Measurements from ENCODE around the gene ENTPD8. TPM values are rescaled to one million over a fixed set of nuclear protein-coding genes. Genes with fewer than 3 reads are reported as not detected.

Gene ENTPD8
- total RNA-seq, 6 donors from 2014 or later = 0.15 to 0.17 TPM; not detected in 4

- Histone ChIP-seq H3K36me3 (peaks cover 0 to 4% (median 0%) of the 10 kb centered on the region in 4 donors), H3K4me1 (peaks cover 10 to 38% (median 27%) of the 10 kb centered on the region in 4 donors), H3K4me3 (no peak overlapping the region), H3K9me3 (no peaks in the 10 kb centered on the region), H3K27me3 (no peaks in the 10 kb centered on the region), H3K27ac (peak overlapping the region in 1 of 4 donors; percentile 16)
- TF ChIP-seq POLR2AphosphoS5 (IDR thresholded peaks at IDR 0.05) = no peak
- TF ChIP-seq CTCF (IDR thresholded peaks at IDR 0.05) = no peak
- TF ChIP-seq EP300 (IDR thresholded peaks at IDR 0.05) = no peak
- TF ChIP-seq POLR2A (IDR thresholded peaks at IDR 0.05) = no peak
- WGBS, 2 donors = 92 to 94% methylated on average over 26 of the region's 26 CpGs
- no peak for ATAC-seq (ENCODE audit: low FRiP score in 2 of 2)
- peak; percentile 15 to 60 for DNase-seq
Observed at GRCh38 chr9:137385061-137385655, 56.0 kb downstream of the ENTPD8 start.

Other genes starting within 250 kb of the ENTPD8 start
- gene TPRN, start 240.6 kb downstream of the ENTPD8 start, total RNA-seq = 10 to 100 TPM; 18.9 to 33.1 (median 27.1) TPM
- 10 to 100 TPM; 17.8 to 35.5 (median 31.1) TPM for gene TMEM203, start 235.7 kb downstream of the ENTPD8 start, total RNA-seq
- gene NDOR1, start 235.7 kb downstream of the ENTPD8 start, total RNA-seq = 10 to 100 TPM in 4 of 6 donors, 1 to 10 TPM in 2; 7.7 to 54.5 (median 18.5) TPM
- gene RNF208, start 219.1 kb downstream of the ENTPD8 start, total RNA-seq = 10 to 100 TPM in 1 of 6 donors, 1 to 10 TPM in 5; 2.3 to 12.6 (median 4.5) TPM
- gene CYSRT1, start 216.2 kb downstream of the ENTPD8 start, total RNA-seq = 1 to 10 TPM in 2 of 6 donors, under 1 TPM in 3, not detected in 1; 0.20 to 2.0 (median 0.97) TPM
- under 1 TPM in 3 of 6 donors, not detected in 3; 0.46 to 0.59 (median 0.57) TPM for gene RNF224, start 213.9 kb downstream of the ENTPD8 start, total RNA-seq
- under 1 TPM in 2 of 6 donors, not detected in 4; 0.10 to 0.17 TPM for gene SLC34A3, start 210.5 kb downstream of the ENTPD8 start, total RNA-seq
- gene TUBB4B, start 200.1 kb downstream of the ENTPD8 start, total RNA-seq = 100 to 1,000 TPM; 120 to 539 (median 227) TPM
- under 1 TPM in 1 of 6 donors, not detected in 5; 0.23 TPM for gene STPG3, start 190.1 kb downstream of the ENTPD8 start, total RNA-seq
- 10 to 100 TPM; 31.8 to 55.6 (median 49.8) TPM for gene NELFB, start 186.0 kb downstream of the ENTPD8 start, total RNA-seq
- gene TOR4A, start 163.6 kb downstream of the ENTPD8 start, total RNA-seq = 10 to 100 TPM; 31.5 to 62.6 (median 39.2) TPM
- gene NRARP, start 139.1 kb downstream of the ENTPD8 start, total RNA-seq = 10 to 100 TPM in 3 of 6 donors, 1 to 10 TPM in 3; 3.1 to 26.9 (median 9.5) TPM
- gene EXD3, start 18.2 kb downstream of the ENTPD8 start, total RNA-seq = 100 to 1,000 TPM in 1 of 6 donors, 10 to 100 TPM in 5; 12.3 to 118 (median 24.8) TPM
- gene NOXA1, start 18.0 kb downstream of the ENTPD8 start, total RNA-seq = 10 to 100 TPM in 3 of 6 donors, 1 to 10 TPM in 3; 3.3 to 34.6 (median 11.7) TPM
- gene NSMF, start 18.0 kb upstream of the ENTPD8 start, total RNA-seq = 10 to 100 TPM; 20.4 to 57.6 (median 25.9) TPM
- 100 to 1,000 TPM in 1 of 6 donors, 10 to 100 TPM in 2, 1 to 10 TPM in 3; 6.0 to 104 (median 14.0) TPM for gene PNPLA7, start 109.0 kb upstream of the ENTPD8 start, total RNA-seq
- gene MRPL41, start 110.5 kb upstream of the ENTPD8 start, total RNA-seq = 100 to 1,000 TPM in 2 of 6 donors, 10 to 100 TPM in 4; 36.5 to 172 (median 62.1) TPM
- gene DPH7, start 137.6 kb upstream of the ENTPD8 start, total RNA-seq = 100 to 1,000 TPM in 1 of 6 donors, 10 to 100 TPM in 5; 25.5 to 115 (median 42.4) TPM
- gene ZMYND19, start 149.2 kb upstream of the ENTPD8 start, total RNA-seq = 10 to 100 TPM; 10.2 to 28.3 (median 20.9) TPM
- gene ARRDC1, start 164.3 kb upstream of the ENTPD8 start, total RNA-seq = 100 to 1,000 TPM in 3 of 6 donors, 10 to 100 TPM in 3; 74.9 to 202 (median 99.6) TPM
- 100 to 1,000 TPM in 2 of 6 donors, 10 to 100 TPM in 4; 68.0 to 183 (median 83.6) TPM for gene EHMT1, start 177.6 kb upstream of the ENTPD8 start, total RNA-seq